GM21390 (cell line): ENCODE results near the gene GFRA1.
"Not testable (repeated sequence)": the region's sequence is repeated elsewhere in the genome, so short reads cannot be mapped to it uniquely, and the experiment has no call there.

Source experiments
- ATAC-seq: cut with Tn5 transposase; IDR thresholded peaks from one replicate; pipeline ENCODE4 v1.9.1; 2021; ENCODE audit not compliant: unreplicated experiment

GFRA1 gene

GRCh38 chr10:116044801-116045248 lies 228.2 kb downstream of the GFRA1 start:
- ATAC-seq, result no peak

- ATAC-seq, result no peak
Observed at GRCh38 chr10:116043861-116044260, 229.1 kb downstream of the GFRA1 start.

- ATAC-seq, result no peak
Observed at GRCh38 chr10:116043304-116043703, 229.7 kb downstream of the GFRA1 start.

- no peak for ATAC-seq
Observed at GRCh38 chr10:116041948-116042347, 231.1 kb downstream of the GFRA1 start.

GRCh38 chr10:116039612-116040011 lies 233.4 kb downstream of the GFRA1 start:
- no peak for ATAC-seq

- no peak for ATAC-seq
Observed at GRCh38 chr10:116038259-116038658, 234.7 kb downstream of the GFRA1 start.

GRCh38 chr10:116035406-116035805 lies 237.6 kb downstream of the GFRA1 start:
- not testable (repeated sequence) for ATAC-seq

- no peak for ATAC-seq
Observed at GRCh38 chr10:116030576-116030975, 242.4 kb downstream of the GFRA1 start.

- ATAC-seq, result no peak
Observed at GRCh38 chr10:116029826-116030225, 243.2 kb downstream of the GFRA1 start.

- ATAC-seq, result no peak
Observed at GRCh38 chr10:116027355-116027754, 245.7 kb downstream of the GFRA1 start.

GRCh38 chr10:116026725-116027124 lies 246.3 kb downstream of the GFRA1 start:
- no peak for ATAC-seq

- no peak for ATAC-seq
Observed at GRCh38 chr10:116026315-116026714, 246.7 kb downstream of the GFRA1 start.

GRCh38 chr10:116024271-116024878 lies 248.6 kb downstream of the GFRA1 start:
- ATAC-seq, result no peak

GRCh38 chr10:116017405-116017804 lies 255.6 kb downstream of the GFRA1 start:
- no peak for ATAC-seq

GRCh38 chr10:116015583-116016333 lies 257.2 kb downstream of the GFRA1 start:
- ATAC-seq, result no peak

- no peak for ATAC-seq
Observed at GRCh38 chr10:116014871-116015582, 258.0 kb downstream of the GFRA1 start.

- ATAC-seq, result no peak
Observed at GRCh38 chr10:116014326-116014725, 258.7 kb downstream of the GFRA1 start.

- ATAC-seq, result no peak
Observed at GRCh38 chr10:116011929-116012328, 261.1 kb downstream of the GFRA1 start.

GRCh38 chr10:116007256-116007891 lies 265.6 kb downstream of the GFRA1 start:
- ATAC-seq, result no peak
